Natural killer cell (primary cell): ENCODE results near the gene ANGEL2. TPM values are rescaled to one million over a fixed set of nuclear protein-coding genes. Genes with fewer than 3 reads are reported as not detected.

Experiments used
- ATAC-seq, 3 donors: fragments of 150-1000 bp in 2 of 3; fragments of 200-7000 bp in 1 of 3; cut with Tn5 transposase; 1 replicate in 1 of 3; 2 replicates in 2 of 3; pipeline ENCODE4 v1.10.0; 2021; ENCODE audit warnings: mild to moderate bottlenecking in 2 of 3, moderate library complexity in 2 of 3
- DNase-seq, 2 donors: peaks; one replicate each; pipeline versions ENCODE4 v3.0.0 to v3.0.0-alpha.2; 2013 to 2021; ENCODE audit warnings: mixed read lengths in 1 of 2
- H3K27ac ChIP-seq: one replicate; pipeline ENCODE4 v1.5.1; 2013; ENCODE audit warnings: mild to moderate bottlenecking, low read length
- H3K27me3 ChIP-seq: one replicate; pipeline ENCODE4 v1.6.1; 2013; ENCODE audit warnings: low read length; ENCODE audit not compliant: control insufficient read depth, insufficient read depth
- H3K36me3 ChIP-seq: one replicate; pipeline ENCODE4 v1.6.1; 2013; ENCODE audit warnings: low read length; ENCODE audit not compliant: control insufficient read depth, insufficient read depth
- H3K4me1 ChIP-seq: one replicate; pipeline ENCODE4 v1.6.1; 2013; ENCODE audit warnings: low read length; ENCODE audit not compliant: control insufficient read depth, insufficient read depth
- H3K4me3 ChIP-seq: one replicate; pipeline ENCODE4 v1.5.1; 2013; ENCODE audit warnings: low read length
- H3K9me3 ChIP-seq: one replicate; pipeline ENCODE4 v1.6.1; 2013; ENCODE audit warnings: low read length; ENCODE audit not compliant: control insufficient read depth, insufficient read depth
- H3K27ac Mint-ChIP-seq, 2 donors: one replicate each; pipeline ENCODE4 v1.8.0; 2022; ENCODE audit warnings: mild to moderate bottlenecking in 2 of 2, mixed read lengths in 2 of 2, moderate library complexity in 1 of 2
- H3K27me3 Mint-ChIP-seq, 2 donors: one replicate each; pipeline ENCODE4 v1.8.0; 2022; ENCODE audit warnings: low read depth in 2 of 2, mixed read lengths in 2 of 2
- H3K36me3 Mint-ChIP-seq: one replicate; pipeline ENCODE4 v1.8.0; 2022; ENCODE audit warnings: mixed read lengths
- H3K4me1 Mint-ChIP-seq, 2 donors: one replicate each; pipeline ENCODE4 v1.8.0; 2022; ENCODE audit warnings: mixed read lengths in 2 of 2
- H3K4me3 Mint-ChIP-seq: one replicate; pipeline ENCODE4 v1.8.0; 2022; ENCODE audit warnings: mild to moderate bottlenecking, moderate library complexity, mixed read lengths
- H3K9me3 Mint-ChIP-seq, 2 donors: one replicate each; pipeline ENCODE4 v1.8.0; 2022; ENCODE audit warnings: mixed read lengths in 2 of 2
- WGBS: methylation state at CpG from one replicate; pipeline ENCODE4 v1.1.7; 2013; ENCODE audit warnings: missing lambda C conversion rate; ENCODE audit not compliant: insufficient coverage; 5-methylcytosine and 5-hydroxymethylcytosine counted together
- intact Hi-C: fragments of 100-400 bp; cut with micrococcal nuclease; formaldehyde crosslinking; loops from one replicate; pipeline ENCODE4 v1.14.2; 2022
- total RNA-seq, 4 donors: library from RNA; stranded (reverse); fragments of 120-200 nt in 1 of 4; gene quantifications; one replicate each; pipeline versions ENCODE4 v1.2.3 to v1.2.4, GENCODE V29; 2013 to 2022
- TF ChIP-seq, protein P1 (sequence below): fragments of 200-600 bp; IDR thresholded peaks from one replicate; pipeline ENCODE4 v1.8.0; 2022; ENCODE audit warnings: antibody characterized with exemption

The ANGEL2 gene
- total RNA-seq, 3 donors from 2014 or later (not counting 1 experiment from before 2014, with no cell fraction given), result 68.1 to 75.3 (median 72.1) TPM

DNA sequence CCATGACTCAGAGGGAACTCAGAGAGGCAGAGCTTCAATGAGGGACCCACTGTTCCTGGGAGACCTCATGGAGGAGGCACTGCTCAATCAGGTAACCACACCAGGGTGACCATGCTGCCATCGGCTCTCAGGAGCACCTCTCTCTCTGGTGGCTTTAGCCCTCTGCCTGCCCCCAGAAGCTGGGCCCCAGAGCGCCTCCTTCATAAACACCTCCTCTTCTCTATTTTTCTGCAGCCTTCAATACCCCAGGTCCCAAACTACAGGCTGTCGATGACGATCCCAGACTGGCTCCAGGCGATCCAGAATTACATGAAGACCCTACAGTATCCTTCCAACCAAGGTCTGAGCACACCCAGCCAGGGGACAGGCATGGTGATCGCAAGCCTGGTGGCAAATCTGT, 54.7 kb downstream of the ANGEL2 start:
- intact Hi-C loops, result no loop called here

GRCh38 chr1:212959266-212960220, 56.1 kb downstream of the ANGEL2 start:
- intact Hi-C loops, result no loop called here
- peaks cover 3% of the 10 kb centered on the region for H3K4me1 ChIP-seq
- WGBS, result 83% methylated on average over 17 of the region's 18 CpGs
- peaks cover 16 to 20% of the 10 kb centered on the region in 2 donors for H3K27me3 Mint-ChIP-seq
- ATAC-seq (no peak), DNase-seq (no peak)
- no peak overlapping the region for H3K4me3 ChIP-seq
- no peaks in the 10 kb centered on the region for H3K36me3 Mint-ChIP-seq
- no peaks in the 10 kb centered on the region for H3K9me3 ChIP-seq
- no peaks in the 10 kb centered on the region for H3K4me1 Mint-ChIP-seq
- H3K4me3 Mint-ChIP-seq, result no peak overlapping the region
- TF ChIP-seq, protein P1, sequence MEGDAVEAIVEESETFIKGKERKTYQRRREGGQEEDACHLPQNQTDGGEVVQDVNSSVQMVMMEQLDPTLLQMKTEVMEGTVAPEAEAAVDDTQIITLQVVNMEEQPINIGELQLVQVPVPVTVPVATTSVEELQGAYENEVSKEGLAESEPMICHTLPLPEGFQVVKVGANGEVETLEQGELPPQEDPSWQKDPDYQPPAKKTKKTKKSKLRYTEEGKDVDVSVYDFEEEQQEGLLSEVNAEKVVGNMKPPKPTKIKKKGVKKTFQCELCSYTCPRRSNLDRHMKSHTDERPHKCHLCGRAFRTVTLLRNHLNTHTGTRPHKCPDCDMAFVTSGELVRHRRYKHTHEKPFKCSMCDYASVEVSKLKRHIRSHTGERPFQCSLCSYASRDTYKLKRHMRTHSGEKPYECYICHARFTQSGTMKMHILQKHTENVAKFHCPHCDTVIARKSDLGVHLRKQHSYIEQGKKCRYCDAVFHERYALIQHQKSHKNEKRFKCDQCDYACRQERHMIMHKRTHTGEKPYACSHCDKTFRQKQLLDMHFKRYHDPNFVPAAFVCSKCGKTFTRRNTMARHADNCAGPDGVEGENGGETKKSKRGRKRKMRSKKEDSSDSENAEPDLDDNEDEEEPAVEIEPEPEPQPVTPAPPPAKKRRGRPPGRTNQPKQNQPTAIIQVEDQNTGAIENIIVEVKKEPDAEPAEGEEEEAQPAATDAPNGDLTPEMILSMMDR, result no peak
- H3K27me3 ChIP-seq, result no peaks in the 10 kb centered on the region
- no peaks in the 10 kb centered on the region for H3K36me3 ChIP-seq
- H3K9me3 Mint-ChIP-seq, result no peaks in the 10 kb centered on the region
- H3K27ac Mint-ChIP-seq, result no peak overlapping the region
- H3K27ac ChIP-seq, result no peak overlapping the region

More for the DNA sequence above, 54.7 kb downstream of the ANGEL2 start:
- Histone ChIP-seq H3K27me3 (no peaks in the 10 kb centered on the region), H3K36me3 (no peaks in the 10 kb centered on the region), H3K4me1 (peaks cover 3% of the 10 kb centered on the region), H3K27ac (no peak overlapping the region), H3K4me3 (no peak overlapping the region), H3K9me3 (no peaks in the 10 kb centered on the region)
- TF ChIP-seq, protein P1, result no peak
- Mint-ChIP-seq H3K27ac (no peak overlapping the region), H3K9me3 (no peaks in the 10 kb centered on the region), H3K36me3 (no peaks in the 10 kb centered on the region), H3K27me3 (peaks cover 19 to 20% of the 10 kb centered on the region in 2 donors), H3K4me1 (no peaks in the 10 kb centered on the region), H3K4me3 (no peak overlapping the region)
- 94% methylated on average over 6 of the region's 6 CpGs for WGBS
- DNase-seq (no peak), ATAC-seq (no peak)

DNA sequence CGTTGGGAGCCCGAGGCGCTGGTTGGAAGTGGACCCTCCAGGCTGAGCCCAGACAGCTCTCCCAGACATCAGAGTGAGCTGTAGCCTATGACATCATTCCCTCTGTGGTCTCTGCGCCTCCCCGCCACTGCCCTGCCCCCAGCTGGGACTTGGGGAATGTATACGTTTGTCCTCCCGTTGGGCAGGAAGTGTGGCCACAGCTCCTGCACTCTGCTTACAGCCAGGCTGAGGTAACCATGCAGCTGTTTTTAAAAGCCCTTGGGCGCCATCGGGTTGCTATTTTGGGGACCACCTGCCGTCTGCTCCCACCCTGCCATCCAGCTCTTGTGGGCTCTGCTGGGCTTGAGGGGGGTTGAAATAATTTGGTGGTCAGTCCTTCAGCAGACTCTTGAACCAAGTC, 57.5 kb downstream of the ANGEL2 start:
- TF ChIP-seq, protein P1, result no peak
- H3K27ac ChIP-seq, result no peak overlapping the region
- H3K36me3 Mint-ChIP-seq, result no peaks in the 10 kb centered on the region
- no peak overlapping the region for H3K4me3 ChIP-seq
- H3K4me3 Mint-ChIP-seq, result no peak overlapping the region
- no peaks in the 10 kb centered on the region for H3K4me1 Mint-ChIP-seq
- H3K36me3 ChIP-seq, result no peaks in the 10 kb centered on the region
- ATAC-seq (no peak), DNase-seq (no peak)
- no peaks in the 10 kb centered on the region for H3K27me3 ChIP-seq
- intact Hi-C loops, result no loop called here
- H3K27ac Mint-ChIP-seq, result no peak overlapping the region
- no peaks in the 10 kb centered on the region for H3K9me3 ChIP-seq
- peaks cover 3% of the 10 kb centered on the region for H3K4me1 ChIP-seq
- 47% methylated on average over 10 of the region's 10 CpGs for WGBS
- no peaks in the 10 kb centered on the region for H3K9me3 Mint-ChIP-seq
- peaks cover 26 to 27% of the 10 kb centered on the region in 2 donors for H3K27me3 Mint-ChIP-seq
